ENCODE data around the gene INSR. TPM values are rescaled to one million over a fixed set of nuclear protein-coding genes. Genes with fewer than 3 reads are reported as not detected.
A peak's percentile ranks its signal among the peaks of the same experiment; 100 is the strongest.

The INSR gene
- total RNA-seq = 3.2 and 3.3 TPM in 2 replicates

- ATAC-seq (ENCODE audit: low read depth) = peak; percentile 79
- CTCF ChIA-PET = interaction anchor here (0.8 kb wide), 1 partner anchor 146 kb away, joined by 3 read pairs; no protein-coding TSS in a partner anchor
- DNase-seq = peak; percentile 48
- H3K27me3 Mint-ChIP-seq = peaks cover 27% of the 10 kb centered on the region
- peaks cover 24% of the 10 kb centered on the region for H3K4me1 Mint-ChIP-seq
- H3K27ac Mint-ChIP-seq = no peak within 1 kb of the TSS
- TF ChIP-seq, protein P1, sequence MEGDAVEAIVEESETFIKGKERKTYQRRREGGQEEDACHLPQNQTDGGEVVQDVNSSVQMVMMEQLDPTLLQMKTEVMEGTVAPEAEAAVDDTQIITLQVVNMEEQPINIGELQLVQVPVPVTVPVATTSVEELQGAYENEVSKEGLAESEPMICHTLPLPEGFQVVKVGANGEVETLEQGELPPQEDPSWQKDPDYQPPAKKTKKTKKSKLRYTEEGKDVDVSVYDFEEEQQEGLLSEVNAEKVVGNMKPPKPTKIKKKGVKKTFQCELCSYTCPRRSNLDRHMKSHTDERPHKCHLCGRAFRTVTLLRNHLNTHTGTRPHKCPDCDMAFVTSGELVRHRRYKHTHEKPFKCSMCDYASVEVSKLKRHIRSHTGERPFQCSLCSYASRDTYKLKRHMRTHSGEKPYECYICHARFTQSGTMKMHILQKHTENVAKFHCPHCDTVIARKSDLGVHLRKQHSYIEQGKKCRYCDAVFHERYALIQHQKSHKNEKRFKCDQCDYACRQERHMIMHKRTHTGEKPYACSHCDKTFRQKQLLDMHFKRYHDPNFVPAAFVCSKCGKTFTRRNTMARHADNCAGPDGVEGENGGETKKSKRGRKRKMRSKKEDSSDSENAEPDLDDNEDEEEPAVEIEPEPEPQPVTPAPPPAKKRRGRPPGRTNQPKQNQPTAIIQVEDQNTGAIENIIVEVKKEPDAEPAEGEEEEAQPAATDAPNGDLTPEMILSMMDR (IDR thresholded peaks at IDR 0.05) = no peak
- H3K9me3 Mint-ChIP-seq = no peaks in the 10 kb centered on the region
- no peaks in the 10 kb centered on the region for H3K36me3 Mint-ChIP-seq (ENCODE audit: low read depth)
- POLR2A ChIA-PET = interaction anchor here (0.6 to 1.5 kb wide), 3 partner anchors 42 to 51 kb away, joined by 3 to 5 read pairs (median 5); no protein-coding TSS in a partner anchor
- intact Hi-C loops (cut with micrococcal nuclease) = loop anchor here (1.0 to 5.0 kb wide), 2 partner anchors 43 to 96 kb away; no protein-coding TSS in a partner anchor
- peak within 1 kb of the TSS; percentile 77 for H3K4me3 Mint-ChIP-seq
Measured at GRCh38 chr19:7293762-7294557, at the start of gene INSR. Gene INSR (minus strand): TSS chr19:7294414. CDS start chr19:7293891, 523 bp downstream.

DNA sequence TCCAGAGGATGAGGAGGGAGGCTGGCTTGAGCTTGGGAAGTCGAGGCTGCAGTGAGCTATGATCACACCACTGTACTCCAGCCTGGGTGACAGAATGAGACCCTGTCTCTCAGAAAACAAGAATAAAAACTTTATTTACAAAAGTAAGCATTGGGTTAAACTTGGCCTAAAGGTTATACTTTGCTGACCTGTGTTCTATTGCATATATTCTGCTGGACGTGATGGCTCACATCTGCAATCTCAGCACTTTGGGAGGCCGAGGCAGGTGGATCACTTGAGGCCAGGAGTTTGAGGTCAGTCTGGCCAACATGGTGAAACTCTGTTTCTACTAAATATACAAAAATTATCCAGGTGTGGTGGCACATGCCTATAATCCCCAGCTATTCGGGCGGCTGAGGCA is 47.9 kb upstream of the INSR start:
- H3K9me3 Mint-ChIP-seq = no peaks in the 10 kb centered on the region
- intact Hi-C loops (cut with micrococcal nuclease) = loop anchor here (5.0 kb wide), 1 partner anchor 480 kb away; no protein-coding TSS in a partner anchor
- TF ChIP-seq, protein P1 (IDR thresholded peaks at IDR 0.05) = no peak
- H3K27me3 Mint-ChIP-seq = no peaks in the 10 kb centered on the region
- ATAC-seq (ENCODE audit: low read depth) (no peak), DNase-seq (no peak)
- no peaks in the 10 kb centered on the region for H3K36me3 Mint-ChIP-seq (ENCODE audit: low read depth)
- H3K4me1 Mint-ChIP-seq = peaks cover 91% of the 10 kb centered on the region
- POLR2A ChIA-PET = interaction anchor here (0.7 to 1.8 kb wide), 4 partner anchors 13 to 193 kb away, joined by 4 to 12 read pairs (median 6); partner anchors contain the start of gene INSR
- H3K4me3 Mint-ChIP-seq = no peak overlapping the region
- H3K27ac Mint-ChIP-seq = peak overlapping the region; percentile 63
- CTCF ChIA-PET = interaction anchor here (0.7 to 6.3 kb wide), 9 partner anchors 10 to 479 kb away, joined by 3 to 84 read pairs (median 4); no protein-coding TSS in a partner anchor

- H3K9me3 Mint-ChIP-seq = no peaks in the 10 kb centered on the region
- POLR2A ChIA-PET = interaction anchor here (0.6 to 1.8 kb wide), 6 partner anchors 9 to 192 kb away, joined by 3 to 12 read pairs (median 4); no protein-coding TSS in a partner anchor
- H3K36me3 Mint-ChIP-seq (ENCODE audit: low read depth) = no peaks in the 10 kb centered on the region
- TF ChIP-seq, protein P1 (IDR thresholded peaks at IDR 0.05) = peak; percentile 64
- peak overlapping the region; percentile 52 for H3K4me3 Mint-ChIP-seq
- ATAC-seq (ENCODE audit: low read depth) (no peak), DNase-seq (peak; percentile 83)
- H3K4me1 Mint-ChIP-seq = peaks cover 91% of the 10 kb centered on the region
- intact Hi-C loops (cut with micrococcal nuclease) = loop anchor here (1.0 to 5.0 kb wide), 6 partner anchors 13 to 479 kb away; no protein-coding TSS in a partner anchor
- H3K27ac Mint-ChIP-seq = peak overlapping the region; percentile 82
- no peaks in the 10 kb centered on the region for H3K27me3 Mint-ChIP-seq
- CTCF ChIA-PET = interaction anchor here (0.6 to 6.3 kb wide), 14 partner anchors 9 to 478 kb away, joined by 3 to 84 read pairs (median 4); partner anchors contain the start of gene ZNF557
Measured at GRCh38 chr19:7340959-7341837, 47.0 kb upstream of the INSR start.

DNA sequence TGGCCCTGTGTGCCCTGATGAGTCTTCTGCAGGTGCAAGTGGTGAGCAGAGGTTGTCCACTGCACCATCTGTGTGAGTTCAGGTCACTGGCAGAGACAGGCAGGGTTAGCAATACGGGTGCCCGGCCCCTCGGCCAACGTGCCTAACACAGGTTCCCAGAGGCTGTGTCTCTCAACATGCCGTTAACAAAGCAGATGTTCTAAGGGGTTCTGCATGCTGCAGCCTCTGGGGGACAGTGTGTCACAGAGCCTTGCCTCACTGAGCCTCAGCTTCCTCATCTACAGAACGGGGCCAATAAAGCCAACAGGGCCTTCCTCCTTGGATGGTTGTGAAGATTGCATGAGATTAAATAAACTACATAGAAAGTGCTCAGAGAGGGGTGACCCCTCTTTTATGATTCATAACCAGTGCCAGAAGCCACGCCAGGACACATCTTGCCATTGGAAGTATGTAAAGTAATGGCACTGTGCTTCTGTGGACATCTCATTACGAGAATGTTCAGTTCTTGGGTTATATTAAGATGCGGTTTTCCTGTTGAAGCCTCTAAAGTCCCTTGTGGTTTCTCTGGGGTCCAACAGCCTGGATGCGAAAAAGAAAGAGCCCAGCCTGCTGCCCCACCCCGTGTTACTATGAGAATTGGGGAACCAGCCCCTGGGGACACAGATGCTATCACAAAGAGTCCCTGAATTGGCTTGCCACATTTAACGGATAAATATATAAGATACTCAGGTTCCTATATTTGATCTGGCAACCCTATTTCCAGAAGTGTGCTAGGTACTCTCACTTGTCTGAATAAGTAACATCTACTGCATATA is 43.4 kb upstream of the INSR start:
- ATAC-seq (ENCODE audit: low read depth) (peak; percentile 81), DNase-seq (peak; percentile 66)
- Mint-ChIP-seq H3K9me3 (no peaks in the 10 kb centered on the region), H3K4me1 (peaks cover 90% of the 10 kb centered on the region), H3K36me3 (ENCODE audit: low read depth) (no peaks in the 10 kb centered on the region), H3K27ac (peak overlapping the region; percentile 93), H3K4me3 (peak overlapping the region; percentile 65), H3K27me3 (no peaks in the 10 kb centered on the region)
- ChIA-PET CTCF (interaction anchor here (1.0 to 6.3 kb wide), 6 partner anchors 9 to 235 kb away, joined by 3 to 84 read pairs (median 8); no protein-coding TSS in a partner anchor), POLR2A (interaction anchor here (0.6 to 3.4 kb wide), 12 partner anchors 8 to 472 kb away, joined by 3 to 36 read pairs (median 6); partner anchors contain the start of genes ARHGEF18 and TRAPPC5)
- intact Hi-C loops (cut with micrococcal nuclease) = loop anchor here (1.0 to 5.0 kb wide), 3 partner anchors 8 to 45 kb away; partner anchors contain the start of gene INSR
- TF ChIP-seq, protein P1 (IDR thresholded peaks at IDR 0.05) = no peak

Data from activated B cell treated with CpG ODN at 0.5 μM for 24 hours (primary cell).